Tongue (tissue), 2 donors: ENCODE data around the gene GARIN1A. TPM values are rescaled to one million over a fixed set of nuclear protein-coding genes. Genes with fewer than 3 reads are reported as not detected.
A peak's percentile ranks its signal among the peaks of the same experiment; 100 is the strongest.
"Not testable (repeated sequence)": the region's sequence is repeated elsewhere in the genome, so short reads cannot be mapped to it uniquely, and the experiment has no call there.

ENCODE experiments used
- DNase-seq: peaks from one replicate; pipeline ENCODE4 v3.0.0-alpha.2; 2015
- total RNA-seq: library from RNA; depleted of rRNA; stranded (reverse); fragments of >200 nt; gene quantifications from one replicate; pipeline ENCODE4 v1.2.3, GENCODE V29; 2014

Gene GARIN1A
- total RNA-seq, 1 donor from 2014 or later = 0.10 TPM

- DNase-seq = not testable (repeated sequence)
These were observed 11.6 kb downstream of the GARIN1A start for GRCh38 chr7:128683738-128684137.

- no peak for DNase-seq
These were observed 15.0 kb downstream of the GARIN1A start for GRCh38 chr7:128687131-128687530.

- DNase-seq = no peak
These were observed 16.4 kb downstream of the GARIN1A start for GRCh38 chr7:128688492-128688891.

- not testable (repeated sequence) for DNase-seq
These were observed 17.3 kb downstream of the GARIN1A start for GRCh38 chr7:128689161-128689935.

- DNase-seq = no peak
These were observed 19.1 kb downstream of the GARIN1A start for GRCh38 chr7:128691227-128691626.

- DNase-seq = no peak
These were observed 20.7 kb downstream of the GARIN1A start for GRCh38 chr7:128692623-128693270.

GRCh38 chr7:128693373-128694015 lies 21.4 kb downstream of the GARIN1A start:
- no peak for DNase-seq

GRCh38 chr7:128694738-128695137 lies 22.6 kb downstream of the GARIN1A start:
- DNase-seq = no peak

GRCh38 chr7:128697302-128697905 lies 25.3 kb downstream of the GARIN1A start:
- DNase-seq = peak; percentile 55

GRCh38 chr7:128699196-128699712 lies 27.2 kb downstream of the GARIN1A start:
- no peak for DNase-seq

GRCh38 chr7:128699895-128700294 lies 27.8 kb downstream of the GARIN1A start:
- DNase-seq = no peak

GRCh38 chr7:128701062-128701785 lies 29.1 kb downstream of the GARIN1A start:
- DNase-seq = no peak

GRCh38 chr7:128703609-128704241 lies 31.6 kb downstream of the GARIN1A start:
- no peak for DNase-seq

GRCh38 chr7:128705891-128706333 lies 33.8 kb downstream of the GARIN1A start:
- no peak for DNase-seq

GRCh38 chr7:128707752-128708151 lies 35.7 kb downstream of the GARIN1A start:
- no peak for DNase-seq

GRCh38 chr7:128708235-128708634 lies 36.1 kb downstream of the GARIN1A start:
- DNase-seq = no peak

- no peak for DNase-seq
These were observed 36.7 kb downstream of the GARIN1A start for GRCh38 chr7:128708824-128709223.

GRCh38 chr7:128710481-128710880 lies 38.4 kb downstream of the GARIN1A start:
- no peak for DNase-seq

- DNase-seq = no peak
These were observed 41.7 kb downstream of the GARIN1A start for GRCh38 chr7:128713794-128714193.

GRCh38 chr7:128714701-128715495 lies 42.8 kb downstream of the GARIN1A start:
- peak; percentile 5 for DNase-seq
